Astrocyte of the spinal cord (primary cell): ENCODE measurements around the gene ZFP92.

Experiments used
- DNase-seq: peaks from one replicate; pipeline ENCODE4 v3.0.0; 2011; ENCODE audit warnings: low read depth, low spot score
- H3K4me3 ChIP-seq: 2 replicates; pipeline ENCODE4 v1.5.1; 2011; ENCODE audit warnings: low read depth, mild to moderate bottlenecking, low read length, moderate library complexity
- in situ Hi-C: cut with HindIII; loops from 2 replicates; pipeline ENCODE4 v1.10.0; 2017; ENCODE audit warnings: low sequenced_read_pairs
- TF ChIP-seq, protein P1 (sequence below): IDR thresholded peaks from 2 replicates; pipeline ENCODE4 v1.5.1; 2012; ENCODE audit warnings: low read depth, mild to moderate bottlenecking, low read length, inconsistent platforms

The ZFP92 gene

DNA sequence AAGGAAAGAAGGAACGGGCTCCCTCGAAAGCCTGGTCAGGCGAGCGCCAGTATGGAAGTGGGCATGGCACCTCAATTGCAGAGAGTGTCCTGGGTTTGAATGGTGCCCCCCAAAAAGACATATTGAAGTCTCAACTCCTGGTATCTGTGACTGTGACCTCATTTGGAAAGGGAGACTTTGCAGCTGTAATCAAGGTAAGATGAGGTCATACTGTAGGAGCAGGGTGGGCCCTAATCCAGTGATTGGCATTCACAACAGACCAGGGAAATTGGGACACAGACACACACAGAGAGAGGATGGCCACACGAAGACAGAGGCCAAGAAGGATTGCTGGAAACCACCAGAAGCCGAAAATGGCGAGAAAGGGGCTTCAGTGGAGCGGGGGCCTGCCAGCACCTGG lies 6.4 kb downstream of the ZFP92 start:
- in situ Hi-C loops = no loop called here
- H3K4me3 ChIP-seq = no peak overlapping the region
- TF ChIP-seq, protein P1, sequence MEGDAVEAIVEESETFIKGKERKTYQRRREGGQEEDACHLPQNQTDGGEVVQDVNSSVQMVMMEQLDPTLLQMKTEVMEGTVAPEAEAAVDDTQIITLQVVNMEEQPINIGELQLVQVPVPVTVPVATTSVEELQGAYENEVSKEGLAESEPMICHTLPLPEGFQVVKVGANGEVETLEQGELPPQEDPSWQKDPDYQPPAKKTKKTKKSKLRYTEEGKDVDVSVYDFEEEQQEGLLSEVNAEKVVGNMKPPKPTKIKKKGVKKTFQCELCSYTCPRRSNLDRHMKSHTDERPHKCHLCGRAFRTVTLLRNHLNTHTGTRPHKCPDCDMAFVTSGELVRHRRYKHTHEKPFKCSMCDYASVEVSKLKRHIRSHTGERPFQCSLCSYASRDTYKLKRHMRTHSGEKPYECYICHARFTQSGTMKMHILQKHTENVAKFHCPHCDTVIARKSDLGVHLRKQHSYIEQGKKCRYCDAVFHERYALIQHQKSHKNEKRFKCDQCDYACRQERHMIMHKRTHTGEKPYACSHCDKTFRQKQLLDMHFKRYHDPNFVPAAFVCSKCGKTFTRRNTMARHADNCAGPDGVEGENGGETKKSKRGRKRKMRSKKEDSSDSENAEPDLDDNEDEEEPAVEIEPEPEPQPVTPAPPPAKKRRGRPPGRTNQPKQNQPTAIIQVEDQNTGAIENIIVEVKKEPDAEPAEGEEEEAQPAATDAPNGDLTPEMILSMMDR = no peak
- DNase-seq = no peak

DNA sequence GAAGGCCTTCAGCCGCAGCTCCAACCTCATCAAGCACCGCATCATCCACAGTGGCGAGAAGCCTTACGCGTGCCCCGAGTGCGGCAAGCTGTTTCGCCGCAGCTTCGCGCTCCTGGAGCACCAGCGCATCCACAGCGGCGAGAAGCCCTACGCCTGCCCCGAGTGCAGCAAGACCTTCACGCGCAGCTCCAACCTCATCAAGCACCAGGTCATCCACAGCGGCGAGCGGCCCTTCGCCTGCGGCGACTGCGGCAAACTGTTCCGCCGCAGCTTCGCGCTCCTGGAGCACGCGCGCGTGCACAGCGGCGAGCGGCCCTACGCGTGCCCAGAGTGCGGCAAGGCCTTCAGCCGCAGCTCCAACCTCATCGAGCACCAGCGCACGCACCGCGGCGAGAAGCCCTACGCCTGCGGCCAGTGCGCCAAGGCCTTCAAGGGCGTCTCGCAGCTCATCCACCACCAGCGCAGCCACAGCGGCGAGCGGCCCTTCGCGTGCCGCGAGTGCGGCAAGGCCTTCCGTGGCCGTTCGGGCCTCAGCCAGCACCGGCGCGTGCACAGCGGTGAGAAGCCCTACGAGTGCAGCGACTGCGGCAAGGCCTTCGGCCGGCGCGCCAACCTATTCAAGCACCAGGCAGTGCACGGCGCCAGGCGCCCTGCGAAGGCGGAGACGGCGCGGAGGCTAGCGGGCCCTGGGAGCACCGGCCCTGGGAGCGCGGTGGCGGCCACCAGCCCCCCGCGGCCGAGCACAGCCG lies 9.8 kb downstream of the ZFP92 start:
- TF ChIP-seq, protein P1 = no peak
- DNase-seq = no peak
- in situ Hi-C loops = no loop called here
- no peak overlapping the region for H3K4me3 ChIP-seq

DNA sequence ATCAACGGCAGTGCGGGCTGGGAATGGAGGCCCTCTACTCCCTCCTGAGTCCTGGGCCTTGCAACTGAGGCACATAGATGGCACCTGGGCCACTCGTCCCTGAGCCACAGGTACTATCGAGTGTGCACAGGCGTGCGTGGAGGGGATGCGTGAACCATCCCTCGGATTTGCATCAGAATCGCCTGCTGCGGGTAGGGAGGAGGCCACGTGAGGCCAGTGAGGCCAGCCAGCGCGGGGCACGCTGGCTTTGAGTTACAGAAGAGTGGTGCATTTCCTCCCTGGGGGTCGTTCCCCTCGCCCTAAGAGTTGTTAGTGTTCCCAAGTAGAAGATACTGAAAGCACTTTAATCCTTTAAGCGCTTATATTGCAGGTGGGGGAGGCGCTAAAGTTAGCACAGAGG lies 10.6 kb downstream of the ZFP92 start:
- no peak overlapping the region for H3K4me3 ChIP-seq
- DNase-seq = no peak
- in situ Hi-C loops = no loop called here
- TF ChIP-seq, protein P1 = no peak

DNA sequence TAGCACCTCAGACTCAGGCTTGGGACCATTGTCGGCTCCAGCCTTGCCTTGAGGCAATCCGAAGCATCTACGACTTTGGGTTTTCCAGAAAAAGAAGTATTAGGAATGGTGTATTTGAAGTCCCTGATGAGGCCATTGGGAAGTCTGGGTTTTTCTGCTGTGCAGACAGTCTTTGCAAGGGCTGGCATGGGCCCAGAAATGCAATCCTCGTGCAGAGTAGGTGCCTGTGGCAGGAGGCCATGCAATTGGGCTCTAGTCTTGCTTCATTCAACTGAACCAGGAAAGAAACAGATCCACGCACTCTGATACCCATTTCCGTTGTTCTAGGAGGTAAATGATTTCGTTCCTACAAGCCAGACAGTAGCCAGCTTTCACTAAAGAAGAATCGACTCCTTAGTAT lies 12.4 kb downstream of the ZFP92 start:
- no peak for DNase-seq
- TF ChIP-seq, protein P1 = no peak
- in situ Hi-C loops = no loop called here
- H3K4me3 ChIP-seq = no peak overlapping the region

DNA sequence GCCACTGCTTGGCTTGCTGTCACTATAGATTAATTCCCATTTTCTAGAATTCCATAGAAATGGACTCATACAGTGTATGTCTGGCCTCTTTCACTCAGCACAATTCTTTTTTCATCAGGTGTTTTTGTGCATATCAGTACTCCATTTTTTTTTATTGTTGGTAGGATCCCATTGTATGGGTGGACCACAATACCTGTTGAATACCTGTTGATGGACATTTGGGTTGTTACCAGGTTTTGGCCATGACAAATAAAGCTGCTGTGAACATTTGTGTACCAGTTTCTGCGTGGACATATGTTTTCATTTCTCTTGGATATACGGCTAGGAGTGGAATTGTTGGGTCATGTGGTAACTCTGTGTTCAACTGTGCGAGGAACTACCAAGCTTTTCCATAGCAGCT lies 14.9 kb downstream of the ZFP92 start:
- H3K4me3 ChIP-seq = no peak overlapping the region
- TF ChIP-seq, protein P1 = no peak
- in situ Hi-C loops = no loop called here
- no peak for DNase-seq

DNA sequence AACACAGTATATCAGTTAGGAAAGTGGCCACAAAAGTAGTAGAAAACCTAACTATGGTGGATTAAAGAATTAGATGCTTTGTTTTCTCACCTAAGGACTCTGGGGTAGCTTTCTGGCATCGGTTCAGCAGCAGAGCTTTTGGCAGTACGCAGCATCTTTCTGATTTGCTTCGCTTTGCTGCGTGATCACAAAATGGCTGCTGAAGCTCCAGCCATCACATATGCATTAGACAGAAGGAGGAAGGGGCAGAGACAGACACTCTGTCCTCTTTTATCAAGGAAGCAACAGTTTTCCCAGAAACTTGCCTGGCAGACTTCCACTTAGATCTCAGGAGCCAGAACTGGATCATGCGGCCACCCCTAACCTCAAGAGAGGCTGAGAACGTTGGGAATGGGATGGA lies 19.5 kb downstream of the ZFP92 start:
- in situ Hi-C loops = no loop called here
- TF ChIP-seq, protein P1 = no peak
- H3K4me3 ChIP-seq = no peak overlapping the region
- DNase-seq = no peak
